ENCODE data around the gene PIGC. TPM values are rescaled to one million over a fixed set of nuclear protein-coding genes. Genes with fewer than 3 reads are reported as not detected.
A peak's percentile ranks its signal among the peaks of the same experiment; 100 is the strongest.

Gene PIGC
- total and polyA plus RNA-seq, 8 donors: 1.2 to 27.9 (median 17.0) TPM

- TF ChIP-seq POLR2A (IDR thresholded peaks at IDR 0.05) (no peak), EP300 (IDR thresholded peaks at IDR 0.05) (no peak), POLR2AphosphoS5 (IDR thresholded peaks at IDR 0.05) (no peak), CTCF (IDR thresholded peaks at IDR 0.05) (no peak)
- intact Hi-C loops (cut with DNase I; ENCODE audit: low total_unique reads): loop anchor here (10.0 kb wide), 1 partner anchor 316 kb away; no protein-coding TSS in a partner anchor
- Histone ChIP-seq H3K9me3 (no peaks in the 10 kb centered on the region), H3K27ac (peak overlapping the region in 2 of 5 donors; percentile 4 to 72), H3K27me3 (no peaks in the 10 kb centered on the region), H3K36me3 (no peaks in the 10 kb centered on the region), H3K4me1 (peaks cover 0 to 39% (median 21%) of the 10 kb centered on the region in 4 donors), H3K4me3 (no peak overlapping the region)
- 55 to 73% (median 58%) methylated on average over 1 of the region's 1 CpG for WGBS, 5 donors
- DNase-seq: no peak
Measured at GRCh38 chr1:172400722-172401105, 43.2 kb downstream of the PIGC start.

DNA sequence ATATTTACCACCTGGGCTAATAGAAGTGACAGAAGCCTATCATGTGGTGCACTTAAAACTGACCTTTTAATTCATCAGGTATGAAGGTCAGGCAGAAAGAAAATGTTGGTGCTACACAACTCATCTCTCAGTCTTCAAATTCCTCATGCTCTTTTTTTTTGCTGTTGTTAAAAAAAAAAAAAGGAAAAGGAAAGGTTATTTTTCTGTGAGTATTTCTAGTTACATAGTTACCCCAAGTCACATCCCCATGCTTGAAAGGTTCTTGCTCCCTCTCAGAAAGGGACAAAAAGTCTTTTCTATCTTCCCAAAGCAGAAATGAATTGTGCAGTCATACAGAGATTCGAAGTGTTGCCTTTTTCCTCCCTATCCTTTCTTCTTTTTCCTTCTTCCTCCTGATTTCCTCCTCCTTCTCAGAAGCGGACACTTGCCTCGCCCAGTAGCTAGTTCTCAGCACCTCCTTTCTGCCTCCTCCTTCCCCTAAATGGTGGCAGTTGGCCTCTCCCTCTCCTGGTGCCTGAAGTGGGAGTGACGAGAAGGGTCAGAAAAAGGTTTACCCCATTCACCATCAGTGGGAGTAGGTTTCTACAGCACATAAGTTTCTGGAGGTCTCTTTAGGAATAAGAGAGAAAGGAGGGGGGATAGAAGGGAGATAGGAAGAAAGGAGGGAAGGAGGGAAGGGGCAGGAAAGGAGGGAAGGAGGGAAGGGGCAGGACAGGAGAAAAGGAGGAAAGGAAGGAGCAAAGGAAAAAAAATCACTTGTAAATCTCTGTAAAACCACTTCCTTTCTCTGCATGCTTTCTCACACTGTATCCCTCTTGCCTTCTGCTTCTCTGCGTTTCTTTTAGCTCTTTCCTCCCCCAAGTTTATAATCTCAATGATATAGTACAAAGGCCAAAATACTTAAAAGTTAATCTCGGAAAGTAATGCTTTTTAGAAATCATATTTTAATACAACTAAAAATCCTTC is 43.8 kb downstream of the PIGC start:
- Histone ChIP-seq H3K4me3 (no peak overlapping the region), H3K36me3 (no peaks in the 10 kb centered on the region), H3K27me3 (no peaks in the 10 kb centered on the region), H3K4me1 (peaks cover 0 to 39% (median 21%) of the 10 kb centered on the region in 4 donors), H3K9me3 (no peaks in the 10 kb centered on the region), H3K27ac (peak overlapping the region in 3 of 5 donors; percentile 23 to 72 (median 45))
- whole genome bisulfite sequencing, 5 donors: 47 to 70% (median 55%) methylated on average over 6 of the region's 6 CpGs
- TF ChIP-seq EP300 (IDR thresholded peaks at IDR 0.05): no peak
- no peak for TF ChIP-seq POLR2A (IDR thresholded peaks at IDR 0.05)
- TF ChIP-seq CTCF (IDR thresholded peaks at IDR 0.05): no peak
- no peak for TF ChIP-seq POLR2AphosphoS5 (IDR thresholded peaks at IDR 0.05)
- no peak for DNase-seq
- intact Hi-C loops (cut with DNase I; ENCODE audit: low total_unique reads): loop anchor here (10.0 kb wide), 1 partner anchor 315 kb away; no protein-coding TSS in a partner anchor

DNA sequence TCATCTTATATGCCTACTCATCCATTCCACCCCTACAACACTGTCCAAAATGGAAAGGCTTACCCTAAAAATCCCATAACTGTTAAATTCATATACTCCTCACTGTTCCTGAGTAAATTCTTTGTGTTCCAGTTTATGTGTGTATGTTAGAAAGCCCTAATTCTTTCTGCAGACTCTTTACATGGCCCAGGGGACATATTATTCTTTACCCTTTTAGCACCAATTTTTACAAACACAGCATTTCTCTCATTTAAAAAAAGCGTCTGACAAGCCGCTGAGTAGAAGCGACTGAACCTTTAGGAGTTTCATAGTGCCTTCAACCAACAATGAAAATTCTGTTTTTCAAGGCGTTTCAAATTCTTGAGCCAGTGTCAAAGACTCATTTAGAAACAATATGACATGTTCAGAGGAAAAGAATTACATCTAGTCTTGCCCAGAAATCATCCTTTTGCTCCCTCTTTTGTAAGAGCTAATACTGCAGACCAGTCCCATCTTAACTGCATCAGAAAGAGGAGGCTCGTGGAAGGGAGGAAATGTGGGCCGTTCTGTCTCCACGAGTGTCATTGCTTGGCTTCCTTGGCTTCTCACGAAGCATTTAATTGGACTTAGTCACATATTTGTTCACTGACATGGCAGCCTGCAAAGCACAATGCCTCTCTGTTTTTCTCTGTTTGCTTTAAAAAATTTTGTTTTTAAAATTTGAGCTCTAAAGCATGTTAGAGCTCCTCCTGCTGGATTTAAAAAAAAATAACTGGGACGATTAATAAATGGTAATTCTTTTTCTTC is 44.7 kb downstream of the PIGC start:
- no peak for TF ChIP-seq POLR2A (IDR thresholded peaks at IDR 0.05)
- TF ChIP-seq POLR2AphosphoS5 (IDR thresholded peaks at IDR 0.05): peak in 2 of 3 donors; percentile 30 to 72
- TF ChIP-seq CTCF (IDR thresholded peaks at IDR 0.05): peak in 5 of 7 experiments; percentile 28 to 67 (median 48)
- peak; percentile 28 to 90 for DNase-seq

DNA sequence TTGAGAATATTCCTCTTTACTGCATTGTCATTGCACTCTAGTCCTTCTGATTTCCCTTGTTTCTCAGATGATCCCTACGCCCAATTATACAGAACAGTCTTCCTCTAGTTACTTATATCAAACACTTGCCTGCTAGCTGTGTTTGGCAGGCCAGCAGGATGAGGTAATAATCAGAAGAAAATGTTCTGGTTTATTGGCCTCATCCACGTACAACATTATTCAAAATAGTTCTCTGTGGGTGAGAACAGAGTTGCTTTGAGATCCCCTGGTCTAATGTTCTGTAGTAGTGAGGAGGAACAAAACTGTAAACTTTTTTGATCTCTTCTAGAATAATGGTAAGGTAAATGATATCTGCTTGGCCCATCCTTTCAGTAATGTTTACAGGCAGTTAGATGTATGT is 45.7 kb downstream of the PIGC start:
- DNase-seq: peak in 1 of 2 donors; percentile 56
- Histone ChIP-seq H3K4me1 (peaks cover 7 to 53% (median 30%) of the 10 kb centered on the region in 4 donors), H3K36me3 (no peaks in the 10 kb centered on the region), H3K4me3 (no peak overlapping the region), H3K27me3 (no peaks in the 10 kb centered on the region), H3K9me3 (no peaks in the 10 kb centered on the region), H3K27ac (peak overlapping the region in 4 of 5 donors; percentile 23 to 72 (median 49))
- 59 to 78% (median 69%) methylated on average over 2 of the region's 2 CpGs for WGBS, 5 donors
- intact Hi-C loops (cut with DNase I; ENCODE audit: low total_unique reads): no loop called here
- TF ChIP-seq CTCF (IDR thresholded peaks at IDR 0.05) (no peak), EP300 (IDR thresholded peaks at IDR 0.05) (no peak), POLR2AphosphoS5 (IDR thresholded peaks at IDR 0.05) (no peak), POLR2A (IDR thresholded peaks at IDR 0.05) (no peak)

More for the DNA sequence above, 44.7 kb downstream of the PIGC start:
- Histone ChIP-seq H3K4me3 (no peak overlapping the region), H3K36me3 (no peaks in the 10 kb centered on the region), H3K27me3 (no peaks in the 10 kb centered on the region), H3K27ac (peak overlapping the region in 4 of 5 donors; percentile 23 to 72 (median 49)), H3K9me3 (no peaks in the 10 kb centered on the region), H3K4me1 (peaks cover 6 to 48% (median 28%) of the 10 kb centered on the region in 4 donors)
- intact Hi-C loops (cut with DNase I; ENCODE audit: low total_unique reads): no loop called here
- WGBS, 5 donors: 35 to 44% (median 38%) methylated on average over 9 of the region's 9 CpGs

Measured in stomach (tissue), 9 donors.